Ovary (tissue), 9 donors: Measurements from ENCODE around the gene HERPUD1. TPM values are rescaled to one million over a fixed set of nuclear protein-coding genes. Genes with fewer than 3 reads are reported as not detected.

Source experiments
- DNase-seq, 5 donors: peaks; one replicate each; pipeline ENCODE4 v3.0.0-alpha.2; 2019 to 2020
- H3K27ac ChIP-seq, 2 donors: fragments of 200-600 bp; one replicate each; pipeline versions ENCODE4 v1.5.1 to v1.8.0; 2019 to 2022
- H3K27me3 ChIP-seq: fragments of 200-600 bp; one replicate; pipeline ENCODE4 v1.8.0; 2022
- H3K36me3 ChIP-seq: fragments of 200-600 bp; sonication (generic); one replicate; pipeline ENCODE4 v1.5.1; 2019
- H3K4me1 ChIP-seq: one replicate; pipeline ENCODE4 v1.8.1; 2013; ENCODE audit warnings: mild to moderate bottlenecking, moderate library complexity; ENCODE audit not compliant: insufficient read depth
- H3K4me3 ChIP-seq: fragments of 200-600 bp; sonication (generic); one replicate; pipeline ENCODE4 v1.5.1; 2017
- H3K9me3 ChIP-seq, 2 donors: fragments of 200-600 bp in 1 of 2; sonication (generic) in 1 of 2; one replicate each; pipeline versions ENCODE4 v1.5.1 to v1.8.1; 2013 to 2019; ENCODE audit warnings: mild to moderate bottlenecking in 1 of 2, moderate library complexity in 1 of 2
- EP300 ChIP-seq: sonication (generic); formaldehyde crosslinking; IDR thresholded peaks from one replicate; pipeline ENCODE4 v1.6.1; 2017; ENCODE audit warnings: antibody characterized with exemption
- POLR2A ChIP-seq: fragments of 450-650 bp; IDR thresholded peaks from one replicate; pipeline ENCODE4 v1.6.1; 2017; ENCODE audit warnings: antibody characterized with exemption, mild to moderate bottlenecking, moderate library complexity
- WGBS, 3 donors: extraction: QIAGEN DNeasy Blood & Tissue Kit in 1 of 3; methylation state at CpG; one replicate each; pipeline versions ENCODE4 v1.1.5 to v1.1.7; 2013 to 2017; 5-methylcytosine and 5-hydroxymethylcytosine counted together
- intact Hi-C, 4 donors: fragments of 100-400 bp; cut with DNase I; formaldehyde crosslinking; loops; one replicate each; pipeline versions ENCODE4 v1.11.0 to v1.15.1; 2022 to 2023
- polyA plus RNA-seq, 2 donors: library from polyadenylated mRNA; stranded (reverse); fragments of 200-250 nt in 1 of 2; fragments of 350-450 nt in 1 of 2; fragmentation: Illumina TruSeq in 1 of 2; extraction: RNeasy Lipid Tissue Mini Kit (QIAGEN cat#74804) in 1 of 2; gene quantifications; one replicate each; pipeline ENCODE4 v1.2.3, GENCODE V29; 2013 to 2014
- total RNA-seq, 7 donors: library from RNA; depleted of rRNA in 2 of 7; stranded (reverse); fragments of >200 nt in 2 of 7; fragmentation: NEBNext Ultra II Directional in 3 of 7; extraction: Animal tissue kit (Norgen Biotek cat#: 25700) in 3 of 7; gene quantifications; one replicate each; pipeline versions ENCODE4 v1.1.0 to v1.2.4, GENCODE V29; 2016 to 2023
- TF ChIP-seq, protein P1 (sequence below), 3 donors: fragments of 450-650 bp in 2 of 3; fragments of 200-600 bp in 1 of 3; IDR thresholded peaks; one replicate each; pipeline versions ENCODE4 v1.5.1 to v1.8.0; 2016 to 2022; ENCODE audit warnings: antibody characterized with exemption in 3 of 3, mild to moderate bottlenecking in 1 of 3
- donor health status: DM: no; HTN: no; CAD: no; lungs with moderate emphysema.
- donor health status: DM: no; HTN: no; CAD: no.
- donor health status: Bipolar disorder and iron deficiency.
- donor health status: DM: yes; HTN: yes; CAD: no.
- donor health status: DM: no; HTN: no; CAD: no.
- donor health status: DM: yes; HTN: yes; CAD: no.

HERPUD1 gene
- total and polyA plus RNA-seq, 9 donors, result 95.4 to 299 (median 192) TPM

- no peak overlapping the region for H3K27ac ChIP-seq
- no peaks in the 10 kb centered on the region for H3K9me3 ChIP-seq
- DNase-seq, result peak in 1 of 5 donors; percentile 41
- WGBS, 3 donors, result 58 to 67% (median 62%) methylated on average over 10 of the region's 10 CpGs
- H3K4me1 ChIP-seq, result peaks cover 8% of the 10 kb centered on the region
- intact Hi-C loops, result loop anchor here in 1 of 4 donors (10.0 kb wide), 1 partner anchor 92 kb away; no protein-coding TSS in a partner anchor
- no peak overlapping the region for H3K4me3 ChIP-seq
- no peaks in the 10 kb centered on the region for H3K36me3 ChIP-seq
- TF ChIP-seq, protein P1, sequence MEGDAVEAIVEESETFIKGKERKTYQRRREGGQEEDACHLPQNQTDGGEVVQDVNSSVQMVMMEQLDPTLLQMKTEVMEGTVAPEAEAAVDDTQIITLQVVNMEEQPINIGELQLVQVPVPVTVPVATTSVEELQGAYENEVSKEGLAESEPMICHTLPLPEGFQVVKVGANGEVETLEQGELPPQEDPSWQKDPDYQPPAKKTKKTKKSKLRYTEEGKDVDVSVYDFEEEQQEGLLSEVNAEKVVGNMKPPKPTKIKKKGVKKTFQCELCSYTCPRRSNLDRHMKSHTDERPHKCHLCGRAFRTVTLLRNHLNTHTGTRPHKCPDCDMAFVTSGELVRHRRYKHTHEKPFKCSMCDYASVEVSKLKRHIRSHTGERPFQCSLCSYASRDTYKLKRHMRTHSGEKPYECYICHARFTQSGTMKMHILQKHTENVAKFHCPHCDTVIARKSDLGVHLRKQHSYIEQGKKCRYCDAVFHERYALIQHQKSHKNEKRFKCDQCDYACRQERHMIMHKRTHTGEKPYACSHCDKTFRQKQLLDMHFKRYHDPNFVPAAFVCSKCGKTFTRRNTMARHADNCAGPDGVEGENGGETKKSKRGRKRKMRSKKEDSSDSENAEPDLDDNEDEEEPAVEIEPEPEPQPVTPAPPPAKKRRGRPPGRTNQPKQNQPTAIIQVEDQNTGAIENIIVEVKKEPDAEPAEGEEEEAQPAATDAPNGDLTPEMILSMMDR (IDR thresholded peaks at IDR 0.05), result no peak
- TF ChIP-seq EP300 (no peak), POLR2A (no peak)
- H3K27me3 ChIP-seq, result no peaks in the 10 kb centered on the region
Observed at GRCh38 chr16:56946767-56947603, 15.0 kb downstream of the HERPUD1 start.

DNA sequence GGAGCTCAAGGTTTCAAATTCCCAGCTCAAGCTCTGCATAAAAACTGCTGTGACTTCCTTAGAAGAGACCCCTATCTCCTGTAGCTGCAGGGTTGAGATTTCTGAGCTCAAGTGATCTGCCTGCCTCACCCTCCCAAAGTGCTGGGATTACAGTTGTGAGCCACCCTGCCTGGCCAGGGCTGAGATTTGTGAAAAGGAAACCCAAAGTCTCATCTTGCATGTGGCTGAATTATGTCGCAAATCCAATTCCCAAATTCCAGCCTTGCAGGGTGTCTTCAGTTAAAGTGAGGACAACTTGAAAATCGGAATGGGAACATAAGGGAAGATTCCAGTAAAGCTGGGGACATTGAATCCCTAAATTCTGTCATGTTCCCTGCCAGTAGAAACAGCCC lies 15.7 kb downstream of the HERPUD1 start:
- Histone ChIP-seq H3K36me3 (no peaks in the 10 kb centered on the region), H3K27ac (no peak overlapping the region), H3K27me3 (no peaks in the 10 kb centered on the region), H3K9me3 (no peaks in the 10 kb centered on the region), H3K4me1 (peaks cover 8% of the 10 kb centered on the region), H3K4me3 (no peak overlapping the region)
- intact Hi-C loops, result loop anchor here in 1 of 4 donors (10.0 kb wide), 1 partner anchor 93 kb away; no protein-coding TSS in a partner anchor
- 73 to 80% (median 74%) methylated on average over 2 of the region's 2 CpGs for WGBS, 3 donors
- peak in 1 of 5 donors; percentile 13 for DNase-seq
- no peak for TF ChIP-seq EP300
- TF ChIP-seq, protein P1 (IDR thresholded peaks at IDR 0.05), result no peak
- no peak for TF ChIP-seq POLR2A

- no peak overlapping the region for H3K4me3 ChIP-seq
- no peaks in the 10 kb centered on the region for H3K27me3 ChIP-seq
- WGBS, 3 donors, result 95 to 98% (median 97%) methylated on average over 6 of the region's 6 CpGs
- peaks cover 8% of the 10 kb centered on the region for H3K4me1 ChIP-seq
- H3K9me3 ChIP-seq, result no peaks in the 10 kb centered on the region
- no peak for TF ChIP-seq POLR2A
- TF ChIP-seq, protein P1 (IDR thresholded peaks at IDR 0.05), result no peak
- TF ChIP-seq EP300, result no peak
- no peaks in the 10 kb centered on the region for H3K36me3 ChIP-seq
- DNase-seq, result peak in 1 of 5 donors; percentile 13
- intact Hi-C loops, result loop anchor here in 1 of 4 donors (10.0 kb wide), 1 partner anchor 93 kb away; no protein-coding TSS in a partner anchor
- H3K27ac ChIP-seq, result no peak overlapping the region
Observed at GRCh38 chr16:56948234-56948633, 16.3 kb downstream of the HERPUD1 start.

GRCh38 chr16:56950051-56950450 lies 18.1 kb downstream of the HERPUD1 start:
- Histone ChIP-seq H3K4me1 (peaks cover 5% of the 10 kb centered on the region), H3K4me3 (no peak overlapping the region), H3K27me3 (no peaks in the 10 kb centered on the region), H3K36me3 (no peaks in the 10 kb centered on the region), H3K9me3 (no peaks in the 10 kb centered on the region), H3K27ac (no peak overlapping the region)
- DNase-seq, result peak in 1 of 5 donors; percentile 21
- WGBS, 3 donors, result 75 to 96% (median 89%) methylated on average over 4 of the region's 4 CpGs
- no peak for TF ChIP-seq POLR2A
- TF ChIP-seq, protein P1 (IDR thresholded peaks at IDR 0.05), result no peak
- TF ChIP-seq EP300, result no peak
- intact Hi-C loops, result loop anchor here in 3 of 4 donors (5.0 kb wide), 1 partner anchor 83 kb away; the partner anchor contains the start of gene SLC12A3 (in 3 of the 3)
